DOHH2 (cell line): Measurements from ENCODE around the gene ESF1.

Experiments used
- CTCF ChIP-seq: fragments of 200-600 bp; sonication (generic); IDR thresholded peaks from one replicate; pipeline ENCODE4 v1.5.1; 2014; ENCODE audit warnings: antibody characterized with exemption, mild to moderate bottlenecking, low read depth, low read length; ENCODE audit not compliant: poor library complexity, severe bottlenecking
- EZH2phosphoT487 ChIP-seq: fragments of 200-600 bp; sonication (generic); IDR thresholded peaks from 2 replicates; pipeline ENCODE4 v1.6.1; 2017; ENCODE audit warnings: borderline replicate concordance, mild to moderate bottlenecking, antibody characterized with exemption, low read length, moderate library complexity, mixed read lengths

DNA sequence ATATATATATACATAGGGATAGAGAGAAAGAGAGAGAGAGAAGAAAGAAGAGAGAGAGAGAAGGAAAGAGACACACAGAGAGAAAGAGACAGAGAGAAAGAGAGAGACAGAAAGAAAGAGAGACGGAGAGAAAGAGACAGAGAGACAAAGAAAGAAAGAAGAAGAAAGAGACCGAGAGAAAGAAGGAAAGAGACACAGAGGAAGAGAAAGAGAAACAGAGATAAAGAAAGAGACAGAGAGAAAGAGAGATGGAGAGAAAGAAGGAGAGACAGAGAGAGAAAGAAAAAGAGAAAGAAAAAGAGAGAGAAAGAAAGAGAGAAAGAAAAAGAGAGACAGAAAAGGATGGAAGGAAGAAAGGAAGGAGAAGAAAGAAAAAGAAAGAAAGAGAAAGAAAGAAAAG is 99.1 kb downstream of the ESF1 start:
- TF ChIP-seq CTCF = no peak
- TF ChIP-seq EZH2phosphoT487 = no peak
